ENCODE measurements around the gene PRDM15.

PRDM15 gene

DNA sequence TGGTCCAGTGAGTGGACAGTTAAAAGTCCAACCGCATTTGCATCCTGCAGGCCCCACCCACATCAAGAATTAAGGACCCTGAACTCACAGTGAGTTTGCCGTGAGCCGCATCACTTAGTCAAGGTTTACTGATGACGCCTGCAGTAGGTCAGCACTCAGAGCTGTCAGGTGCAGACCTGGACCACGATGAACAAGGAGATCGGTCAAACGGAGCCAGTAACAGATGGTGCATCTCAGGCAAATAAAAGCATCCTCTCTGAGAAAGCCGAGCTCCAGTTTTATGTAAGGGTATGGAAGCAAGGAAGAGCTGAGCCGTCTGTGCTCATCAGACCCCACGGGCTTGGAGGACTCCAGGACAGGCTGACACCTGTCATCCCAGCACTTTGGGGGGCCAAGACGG, 4.5 kb downstream of the PRDM15 start:
- Histone ChIP-seq H3K4me3 (ENCODE audit: low read depth, low read length) (no peak overlapping the region), H3K27me3 (ENCODE audit: insufficient read depth, low read depth, severe bottlenecking) (no peaks in the 10 kb centered on the region)
- TF ChIP-seq, protein P1, sequence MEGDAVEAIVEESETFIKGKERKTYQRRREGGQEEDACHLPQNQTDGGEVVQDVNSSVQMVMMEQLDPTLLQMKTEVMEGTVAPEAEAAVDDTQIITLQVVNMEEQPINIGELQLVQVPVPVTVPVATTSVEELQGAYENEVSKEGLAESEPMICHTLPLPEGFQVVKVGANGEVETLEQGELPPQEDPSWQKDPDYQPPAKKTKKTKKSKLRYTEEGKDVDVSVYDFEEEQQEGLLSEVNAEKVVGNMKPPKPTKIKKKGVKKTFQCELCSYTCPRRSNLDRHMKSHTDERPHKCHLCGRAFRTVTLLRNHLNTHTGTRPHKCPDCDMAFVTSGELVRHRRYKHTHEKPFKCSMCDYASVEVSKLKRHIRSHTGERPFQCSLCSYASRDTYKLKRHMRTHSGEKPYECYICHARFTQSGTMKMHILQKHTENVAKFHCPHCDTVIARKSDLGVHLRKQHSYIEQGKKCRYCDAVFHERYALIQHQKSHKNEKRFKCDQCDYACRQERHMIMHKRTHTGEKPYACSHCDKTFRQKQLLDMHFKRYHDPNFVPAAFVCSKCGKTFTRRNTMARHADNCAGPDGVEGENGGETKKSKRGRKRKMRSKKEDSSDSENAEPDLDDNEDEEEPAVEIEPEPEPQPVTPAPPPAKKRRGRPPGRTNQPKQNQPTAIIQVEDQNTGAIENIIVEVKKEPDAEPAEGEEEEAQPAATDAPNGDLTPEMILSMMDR (IDR thresholded peaks at IDR 0.05; ENCODE audit: low read depth, low read length) = no peak

DNA sequence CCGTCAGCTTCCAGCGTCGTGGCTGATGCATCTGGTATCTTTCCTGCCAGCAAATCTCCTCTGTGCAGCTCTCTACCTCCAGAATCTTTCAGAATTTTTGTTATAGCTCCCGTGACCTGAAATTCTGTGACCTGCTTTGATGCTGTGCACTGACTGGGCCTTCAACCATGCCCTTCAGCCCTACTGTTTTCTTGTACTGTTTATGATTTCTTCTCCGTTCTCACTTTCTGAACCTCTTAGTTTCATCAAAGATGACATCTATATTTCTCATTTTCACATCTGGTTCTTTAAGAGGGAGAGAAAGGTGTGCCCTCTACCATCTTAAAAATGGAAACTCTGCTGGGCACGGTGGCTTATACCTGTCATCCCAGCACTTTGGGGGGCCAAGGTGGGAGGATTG, 5.7 kb downstream of the PRDM15 start:
- TF ChIP-seq, protein P1 (IDR thresholded peaks at IDR 0.05; ENCODE audit: low read depth, low read length) = no peak
- no peak overlapping the region for H3K27ac ChIP-seq
- no peaks in the 10 kb centered on the region for H3K27me3 ChIP-seq (ENCODE audit: insufficient read depth, low read depth, severe bottlenecking)
- no peaks in the 10 kb centered on the region; the same call in none of the 2 replicates for H3K36me3 ChIP-seq
- DNase-seq = no peak
- H3K4me3 ChIP-seq (ENCODE audit: low read depth, low read length) = no peak overlapping the region
- no peaks in the 10 kb centered on the region for H3K9me3 ChIP-seq (ENCODE audit: severe bottlenecking)

More for the DNA sequence above, 4.5 kb downstream of the PRDM15 start:
- Histone ChIP-seq H3K36me3 (no peaks in the 10 kb centered on the region; the same call in none of the 2 replicates), H3K27ac (no peak overlapping the region), H3K9me3 (ENCODE audit: severe bottlenecking) (no peaks in the 10 kb centered on the region)
- DNase-seq = no peak

GRCh38 chr21:41873005-41873404, 6.1 kb downstream of the PRDM15 start:
- H3K27ac ChIP-seq = no peak overlapping the region

DNA sequence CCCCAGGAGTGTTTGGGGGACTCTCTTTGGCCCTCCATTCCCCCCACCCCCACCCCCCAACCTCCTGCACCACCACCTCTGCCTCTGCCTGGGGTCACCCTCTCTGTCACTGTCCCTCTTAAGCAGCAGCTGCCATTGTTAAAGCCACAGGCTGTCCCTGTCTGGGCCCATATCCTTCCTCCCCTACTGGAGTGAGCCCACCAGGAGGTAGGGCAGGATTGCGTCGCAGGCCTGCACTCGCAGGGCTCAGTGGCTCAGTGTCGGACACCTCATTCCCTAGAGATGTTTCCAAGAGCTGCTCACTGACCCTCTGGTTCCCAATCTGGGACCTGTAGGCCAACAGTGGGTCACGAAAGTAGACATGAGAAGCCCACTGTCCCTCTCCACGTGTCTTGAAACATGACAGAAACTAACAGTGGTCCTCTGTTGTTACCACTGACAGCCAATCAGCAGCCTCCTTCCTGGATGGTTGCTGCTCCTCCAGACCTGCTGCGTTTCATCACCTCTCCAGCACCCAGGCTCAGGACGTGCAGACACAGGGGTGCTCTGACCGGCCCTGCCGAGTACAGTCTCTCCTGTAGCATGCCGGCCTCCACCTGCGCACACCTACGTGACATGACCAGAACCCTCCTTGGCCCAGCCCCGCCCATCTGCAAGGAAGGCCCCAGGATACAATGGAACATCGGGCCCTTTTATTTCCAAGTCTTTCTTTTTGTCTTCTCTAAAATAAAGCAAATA, 7.7 kb downstream of the PRDM15 start:
- TF ChIP-seq, protein P1 (IDR thresholded peaks at IDR 0.05; ENCODE audit: low read depth, low read length) = no peak
- Histone ChIP-seq H3K9me3 (ENCODE audit: severe bottlenecking) (no peaks in the 10 kb centered on the region), H3K27me3 (ENCODE audit: insufficient read depth, low read depth, severe bottlenecking) (no peaks in the 10 kb centered on the region), H3K4me3 (ENCODE audit: low read depth, low read length) (no peak overlapping the region), H3K36me3 (no peaks in the 10 kb centered on the region; the same call in 1 of the 2 replicates), H3K27ac (no peak overlapping the region)
- no peak for DNase-seq

More at GRCh38 chr21:41873005-41873404, 6.1 kb downstream of the PRDM15 start:
- TF ChIP-seq, protein P1 (IDR thresholded peaks at IDR 0.05; ENCODE audit: low read depth, low read length) = peak; percentile 17
- no peak overlapping the region for H3K4me3 ChIP-seq (ENCODE audit: low read depth, low read length)
- no peaks in the 10 kb centered on the region for H3K27me3 ChIP-seq (ENCODE audit: insufficient read depth, low read depth, severe bottlenecking)
- H3K9me3 ChIP-seq (ENCODE audit: severe bottlenecking) = no peaks in the 10 kb centered on the region
- no peaks in the 10 kb centered on the region; the same call in 1 of the 2 replicates for H3K36me3 ChIP-seq
- peak; percentile 54 for DNase-seq

GRCh38 chr21:41869771-41870170, 9.4 kb downstream of the PRDM15 start:
- TF ChIP-seq, protein P1 (IDR thresholded peaks at IDR 0.05; ENCODE audit: low read depth, low read length) = no peak
- Histone ChIP-seq H3K36me3 (no peaks in the 10 kb centered on the region; the same call in 1 of the 2 replicates), H3K4me3 (ENCODE audit: low read depth, low read length) (no peak overlapping the region), H3K27me3 (ENCODE audit: insufficient read depth, low read depth, severe bottlenecking) (no peaks in the 10 kb centered on the region), H3K9me3 (ENCODE audit: severe bottlenecking) (no peaks in the 10 kb centered on the region), H3K27ac (no peak overlapping the region)
- no peak for DNase-seq
